ENCODE measurements around the gene FSHB.
"Not testable (repeated sequence)": the region's sequence is repeated elsewhere in the genome, so short reads cannot be mapped to it uniquely, and the experiment has no call there.

FSHB gene

DNA sequence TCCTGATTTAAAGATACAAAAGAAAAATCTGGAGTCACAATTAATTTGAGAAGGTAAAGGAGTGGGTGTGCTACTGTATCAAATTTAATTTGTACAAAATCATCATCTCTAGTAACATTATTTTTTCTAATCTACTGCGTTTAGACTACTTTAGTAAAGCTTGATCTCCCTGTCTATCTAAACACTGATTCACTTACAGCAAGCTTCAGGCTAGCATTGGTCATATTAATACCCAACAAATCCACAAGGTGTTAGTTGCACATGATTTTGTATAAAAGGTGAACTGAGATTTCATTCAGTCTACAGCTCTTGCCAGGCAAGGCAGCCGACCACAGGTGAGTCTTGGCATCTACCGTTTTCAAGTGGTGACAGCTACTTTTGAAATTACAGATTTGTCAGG lies at the start of gene FSHB:
Gene FSHB, plus strand, starts transcription at position 301 of the 400 bp plus-strand sequence. CDS start 889 bp downstream, outside the sequence.
- no peak for DNase-seq (ENCODE audit: low spot score)

GRCh38 chr11:30186748-30187147 lies 44.1 kb upstream of the FSHB start:
- no peak for DNase-seq (ENCODE audit: low spot score)

DNA sequence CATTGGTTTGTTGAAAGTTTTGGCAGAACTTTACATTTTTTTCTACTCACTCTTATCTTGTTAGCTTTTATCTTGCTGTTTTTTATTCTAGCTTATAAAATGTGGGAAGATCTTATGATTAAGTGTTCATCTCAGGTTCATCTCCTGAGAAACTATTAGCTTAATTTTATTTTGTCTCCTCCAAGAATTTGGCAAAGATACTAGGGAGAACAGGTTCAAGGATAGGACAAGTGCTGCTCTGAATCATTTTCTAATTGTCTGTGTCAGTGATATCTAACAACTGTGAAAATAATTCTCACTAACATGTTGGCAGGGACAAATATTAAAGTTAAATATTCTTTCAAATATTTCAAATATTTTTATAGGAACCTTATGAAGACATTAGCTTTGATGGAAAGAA lies 38.2 kb upstream of the FSHB start:
- DNase-seq (ENCODE audit: low spot score) = no peak

- DNase-seq (ENCODE audit: low spot score) = no peak
Measured at GRCh38 chr11:30196400-30197206, 34.2 kb upstream of the FSHB start.

DNA sequence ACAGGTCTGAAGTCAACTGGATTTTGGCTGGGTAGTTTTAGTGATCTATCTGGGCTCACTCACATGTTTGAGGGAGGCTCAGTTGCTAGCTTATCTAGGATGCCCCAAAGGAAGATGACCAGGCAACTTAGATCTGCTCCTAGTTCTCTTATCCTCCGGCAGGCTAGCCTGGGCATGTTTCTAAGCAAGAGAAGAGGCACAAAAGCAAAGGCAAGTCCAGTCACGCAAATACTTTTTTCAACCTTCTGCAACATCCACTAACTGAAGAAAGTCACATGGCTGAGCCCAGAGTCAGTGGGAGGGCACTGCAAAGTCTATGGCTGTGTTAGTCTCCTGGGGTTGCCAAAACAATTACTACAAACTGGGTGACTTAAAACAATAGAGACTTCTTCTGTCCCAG lies 32.9 kb upstream of the FSHB start:
- DNase-seq (ENCODE audit: low spot score) = no peak

GRCh38 chr11:30202989-30203388 lies 27.8 kb upstream of the FSHB start:
- not testable (repeated sequence) for DNase-seq (ENCODE audit: low spot score)

DNA sequence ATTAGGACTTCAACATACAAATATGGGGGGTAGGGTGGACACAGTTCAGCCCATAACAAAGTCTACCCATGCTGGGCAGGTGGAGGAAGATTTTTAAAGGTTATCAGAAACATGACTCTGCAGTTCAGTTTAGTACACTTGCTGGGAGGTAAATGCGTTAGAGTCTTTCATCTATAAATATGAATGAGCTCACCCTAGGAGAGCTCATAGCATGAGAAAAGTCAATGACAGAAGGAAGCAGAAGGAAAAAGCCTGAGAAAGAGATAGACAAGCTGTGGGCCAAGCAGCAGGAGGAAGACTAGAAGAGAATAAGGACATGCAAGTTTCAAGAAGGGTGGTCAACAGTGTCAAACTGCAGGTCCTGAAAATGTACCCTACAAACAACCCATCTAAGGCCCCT lies 27.0 kb upstream of the FSHB start:
- DNase-seq (ENCODE audit: low spot score) = no peak

DNA sequence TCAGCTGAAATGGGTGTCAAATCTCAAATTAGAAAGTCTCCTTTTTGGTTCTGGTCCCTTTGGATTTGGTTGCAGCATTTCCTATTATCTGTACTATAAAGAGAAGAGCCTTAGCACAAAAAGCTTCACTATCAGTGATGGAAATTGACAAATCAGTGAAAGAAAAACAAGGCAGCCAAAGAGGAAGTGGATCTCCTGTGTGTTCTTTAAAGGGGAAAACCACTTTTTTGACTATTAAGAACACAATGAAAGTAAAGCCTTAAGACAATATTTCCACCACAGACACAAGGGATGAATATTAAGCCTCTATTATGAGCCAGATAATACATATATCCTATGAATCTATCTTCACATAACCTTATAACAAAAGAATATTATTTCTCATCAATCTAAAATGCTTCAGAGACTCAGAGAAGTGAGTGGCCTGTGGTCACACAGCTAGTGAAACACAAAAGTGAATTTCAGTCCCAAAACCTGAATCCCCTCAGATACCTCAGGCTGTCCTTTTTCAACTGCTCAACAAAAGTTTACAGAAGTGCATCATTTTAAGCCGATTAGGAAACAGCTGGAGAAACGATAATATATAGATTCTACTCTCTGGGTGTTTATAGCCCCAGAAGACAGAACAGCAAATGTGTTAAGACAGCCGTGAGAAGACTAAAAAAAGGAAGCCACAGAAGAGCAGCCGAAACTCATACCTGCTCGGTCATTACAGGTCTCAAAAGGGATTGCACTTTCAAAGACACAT lies 24.4 kb upstream of the FSHB start:
- no peak for DNase-seq (ENCODE audit: low spot score)

GRCh38 chr11:30210357-30210756 lies 20.5 kb upstream of the FSHB start:
- no peak for DNase-seq (ENCODE audit: low spot score)

DNA sequence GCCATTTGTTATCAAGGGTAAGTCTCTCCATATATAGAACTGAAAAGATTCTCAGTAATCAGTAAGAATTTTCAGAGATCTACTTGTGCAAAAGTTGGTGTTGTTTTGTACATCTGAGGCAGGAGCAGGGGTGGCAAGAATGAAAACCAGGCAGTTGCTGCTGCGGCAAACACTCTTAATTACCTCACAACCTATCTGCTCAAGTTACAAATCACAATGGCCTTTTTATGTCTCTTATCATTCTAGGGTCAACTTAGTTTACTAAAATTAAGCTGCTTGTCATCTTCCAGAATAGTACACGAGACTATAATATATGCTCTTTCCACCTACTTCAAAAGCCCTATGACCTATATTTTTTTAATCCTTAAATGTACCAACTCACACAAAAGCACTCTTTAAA lies 14.3 kb upstream of the FSHB start:
- DNase-seq (ENCODE audit: low spot score) = no peak

- DNase-seq (ENCODE audit: low spot score) = no peak
Measured at GRCh38 chr11:30218278-30218677, 12.5 kb upstream of the FSHB start.

DNA sequence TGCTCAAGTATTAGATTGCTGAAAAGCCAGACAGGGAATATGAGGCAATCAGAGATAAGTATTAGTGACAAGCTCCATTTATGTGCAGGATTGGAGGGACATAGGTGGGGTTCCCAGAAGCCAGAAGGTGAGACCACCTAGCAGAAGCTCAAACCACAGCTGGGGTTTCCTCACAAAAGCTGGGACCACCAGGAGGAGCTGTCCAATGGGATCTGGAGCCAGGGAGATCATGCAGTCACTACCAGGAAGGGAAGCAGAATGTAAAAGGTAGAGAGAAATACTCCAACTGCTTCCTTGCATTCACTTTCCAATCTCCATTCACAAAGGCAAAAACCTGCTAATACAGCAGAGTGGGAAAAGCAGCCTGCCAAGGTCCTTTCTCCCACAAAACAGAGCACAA lies 5.2 kb upstream of the FSHB start:
- no peak for DNase-seq (ENCODE audit: low spot score)

DNA sequence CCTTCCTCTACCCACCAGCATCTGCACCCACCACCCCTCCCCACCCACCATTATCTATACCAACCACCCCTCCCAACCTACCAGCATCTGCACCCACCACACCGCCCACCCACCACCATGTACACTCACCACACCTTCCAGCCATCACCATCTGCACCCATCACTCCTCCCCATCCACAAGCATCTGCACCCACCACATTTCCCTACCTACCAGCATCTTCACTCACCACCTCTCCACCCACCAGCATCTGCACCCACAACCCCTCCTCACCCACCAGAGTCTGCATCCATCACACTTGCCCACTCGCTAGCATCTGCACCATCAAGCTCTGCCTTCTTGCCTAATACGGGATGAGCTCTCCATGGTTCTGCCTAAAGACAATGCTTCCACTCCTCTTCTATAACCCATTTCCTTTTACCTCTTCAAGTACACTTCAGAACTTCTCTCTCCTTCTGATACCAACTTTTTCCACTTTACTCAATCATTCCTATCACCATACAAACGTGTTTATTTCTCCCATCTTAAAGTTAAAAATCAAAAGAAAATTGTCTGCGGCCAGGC lies 2.4 kb upstream of the FSHB start:
- DNase-seq (ENCODE audit: low spot score) = no peak

DNA sequence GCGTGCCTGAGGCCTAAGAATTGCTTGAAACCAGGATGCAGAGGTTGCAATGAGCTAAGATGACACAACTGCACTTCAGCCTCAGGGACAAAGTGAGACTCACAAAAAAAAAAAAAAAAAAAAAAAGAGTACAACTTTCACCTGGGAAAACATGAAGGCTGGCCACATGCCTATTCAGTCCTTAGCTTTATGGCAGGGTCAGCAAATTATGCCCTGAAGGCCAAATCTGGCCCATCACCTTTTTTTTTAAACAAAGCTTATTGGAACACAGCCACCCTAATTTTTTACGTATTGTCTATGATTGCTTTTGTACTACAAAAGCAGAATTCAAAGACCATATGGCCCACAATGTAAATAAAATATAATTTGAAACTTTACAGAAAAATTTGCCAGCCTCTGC lies 8.2 kb downstream of the FSHB start:
- no peak for DNase-seq (ENCODE audit: low spot score)

GRCh38 chr11:30244265-30244664 lies 13.5 kb downstream of the FSHB start:
- no peak for DNase-seq (ENCODE audit: low spot score)

GRCh38 chr11:30245621-30246020 lies 14.8 kb downstream of the FSHB start:
- DNase-seq (ENCODE audit: low spot score) = no peak

DNA sequence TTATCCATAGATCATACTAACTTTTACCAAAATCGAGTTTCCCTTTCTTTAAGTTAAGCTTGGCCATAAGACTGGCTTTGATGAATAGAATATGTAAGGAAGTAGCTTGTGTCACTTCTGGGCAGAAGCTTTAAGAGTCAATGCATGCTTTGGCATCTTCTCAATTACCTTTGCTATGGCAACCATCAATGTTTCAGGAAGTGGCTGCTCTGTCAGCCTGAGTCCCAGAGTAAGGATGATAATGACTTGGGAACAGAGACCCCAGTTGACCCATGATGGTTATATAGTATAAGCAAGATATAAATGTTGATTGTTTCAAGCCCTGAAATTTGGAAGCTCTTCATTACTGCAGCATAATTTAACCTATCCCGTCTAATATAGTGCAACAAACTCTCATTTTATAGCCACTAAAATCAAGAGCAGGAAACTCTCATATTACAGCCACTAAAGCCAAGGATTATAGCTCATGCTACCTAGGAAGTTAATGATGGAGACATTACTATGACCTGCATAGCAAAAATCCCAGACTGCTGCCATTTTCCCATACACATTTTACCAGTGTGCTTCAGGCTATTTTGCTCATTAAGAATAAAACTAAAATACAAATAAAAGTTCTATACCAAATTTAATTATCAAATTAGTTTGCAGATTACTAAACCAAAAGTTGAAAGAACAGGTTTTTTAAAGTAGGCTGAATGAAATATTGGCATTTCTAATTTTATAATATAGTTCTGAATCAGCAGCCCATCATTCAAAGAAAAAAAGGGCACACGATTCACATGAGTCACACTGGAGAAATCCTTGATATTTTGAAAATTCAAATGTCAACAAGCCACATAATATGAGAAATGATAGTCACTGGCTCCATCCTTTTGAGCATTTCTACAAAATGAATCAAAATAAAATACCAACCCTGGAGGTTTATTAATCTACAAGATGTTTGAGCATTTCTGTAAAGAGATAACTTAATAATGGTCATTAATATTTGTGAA lies 23.8 kb downstream of the FSHB start:
- DNase-seq (ENCODE audit: low spot score) = no peak

DNA sequence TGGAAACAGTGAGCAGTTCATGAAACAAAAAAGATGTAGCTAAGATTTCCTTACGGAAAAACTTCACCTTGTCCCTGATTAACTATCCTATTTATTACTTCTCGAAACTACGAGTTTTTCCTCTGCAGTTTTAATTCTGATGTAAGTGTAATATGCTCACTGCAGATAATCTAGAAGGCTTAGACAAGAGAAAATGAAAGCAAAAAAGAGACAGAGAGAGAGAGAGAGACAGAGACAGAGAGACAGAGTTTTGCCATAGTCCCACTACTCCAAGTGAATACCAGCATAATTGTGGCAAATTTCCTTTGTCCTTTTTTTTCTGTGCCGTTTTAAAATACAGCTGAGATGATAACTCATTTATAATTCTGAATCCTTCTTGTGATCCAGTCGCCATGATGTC lies 24.8 kb downstream of the FSHB start:
- no peak for DNase-seq (ENCODE audit: low spot score)

GRCh38 chr11:30257058-30257457 lies 26.2 kb downstream of the FSHB start:
- DNase-seq (ENCODE audit: low spot score) = no peak

GRCh38 chr11:30258679-30259078 lies 27.9 kb downstream of the FSHB start:
- DNase-seq (ENCODE audit: low spot score) = no peak

DNA sequence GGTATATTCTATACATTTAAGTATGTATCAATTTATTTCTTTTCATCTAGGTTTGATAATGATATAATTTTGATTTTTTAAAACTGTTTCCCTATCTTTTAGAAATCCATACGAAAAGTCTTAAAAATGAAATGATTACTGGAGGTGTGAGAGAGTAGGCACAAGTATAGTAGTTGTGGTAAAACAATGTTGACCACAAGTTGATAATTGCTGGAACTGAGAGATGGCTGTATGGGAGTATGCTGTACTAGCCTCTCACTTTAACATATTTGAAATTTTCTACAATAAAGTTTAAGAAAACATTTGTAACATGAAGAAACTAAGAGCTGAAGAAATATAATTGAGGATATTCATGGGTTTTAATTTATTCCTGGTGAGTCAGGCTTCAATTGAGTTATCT lies 30.0 kb downstream of the FSHB start:
- no peak for DNase-seq (ENCODE audit: low spot score)

DNA sequence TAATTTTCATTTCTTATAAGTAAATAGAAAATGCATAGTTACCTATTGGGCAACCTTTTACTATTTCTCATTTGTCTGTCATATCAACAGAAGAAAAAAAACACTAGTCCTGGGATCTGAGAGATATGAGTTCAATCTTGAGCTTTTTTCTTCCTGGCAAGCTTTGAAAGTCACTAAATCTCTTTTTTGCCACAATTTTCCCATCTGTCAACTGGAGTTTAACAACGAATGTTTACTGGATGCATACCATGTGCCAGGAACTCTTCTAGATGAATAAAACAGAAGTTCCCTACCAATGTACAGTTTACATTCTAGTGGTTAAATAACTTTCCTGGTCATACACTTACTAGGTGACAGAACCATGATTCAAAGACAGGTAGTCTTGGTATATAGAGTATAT lies 31.0 kb downstream of the FSHB start:
- DNase-seq (ENCODE audit: low spot score) = no peak
